ENCODE data around the gene DHCR24.

The DHCR24 gene

DNA sequence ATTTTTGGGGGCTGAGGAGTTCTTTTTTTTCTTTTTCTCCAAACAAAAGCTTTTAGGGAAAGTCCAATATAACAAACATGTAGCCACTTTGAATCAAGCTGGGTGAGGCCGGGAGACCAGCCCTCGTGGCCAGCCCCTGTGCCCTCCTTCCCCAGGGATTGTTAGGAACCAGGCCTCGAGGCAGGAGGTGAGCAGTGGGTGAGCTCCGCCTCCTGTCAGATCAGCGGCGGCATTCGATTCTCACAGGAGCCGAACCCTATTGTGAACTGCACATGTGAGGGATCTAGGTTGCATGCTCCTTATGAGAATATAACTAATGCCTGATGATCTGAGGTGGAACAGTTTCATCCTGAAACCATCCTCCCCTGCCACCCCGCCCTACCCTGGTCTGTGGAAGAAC, 44.0 kb downstream of the DHCR24 start:
- DNase-seq: no peak

- DNase-seq: no peak
Measured at GRCh38 chr1:54842206-54842915, 44.6 kb downstream of the DHCR24 start.

DNA sequence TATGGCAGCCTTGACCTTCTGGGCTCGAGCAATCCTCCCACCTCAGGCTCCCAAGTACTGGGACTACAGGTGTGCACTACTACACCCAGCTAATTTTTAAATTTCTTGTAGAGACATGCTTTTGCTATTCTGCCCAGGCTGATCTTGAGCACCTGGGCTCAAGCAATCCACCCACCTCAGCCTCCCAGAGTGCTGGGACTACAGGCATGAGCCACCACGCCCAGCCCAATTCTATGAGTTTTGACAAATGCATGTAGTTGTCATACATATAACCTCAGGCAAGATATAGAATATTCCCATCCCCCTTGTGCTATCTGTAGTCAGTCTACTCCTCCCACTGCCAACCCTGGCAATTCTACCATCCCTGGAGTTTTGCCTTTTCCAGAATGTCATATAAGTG, 47.2 kb downstream of the DHCR24 start:
- no peak for DNase-seq

DNA sequence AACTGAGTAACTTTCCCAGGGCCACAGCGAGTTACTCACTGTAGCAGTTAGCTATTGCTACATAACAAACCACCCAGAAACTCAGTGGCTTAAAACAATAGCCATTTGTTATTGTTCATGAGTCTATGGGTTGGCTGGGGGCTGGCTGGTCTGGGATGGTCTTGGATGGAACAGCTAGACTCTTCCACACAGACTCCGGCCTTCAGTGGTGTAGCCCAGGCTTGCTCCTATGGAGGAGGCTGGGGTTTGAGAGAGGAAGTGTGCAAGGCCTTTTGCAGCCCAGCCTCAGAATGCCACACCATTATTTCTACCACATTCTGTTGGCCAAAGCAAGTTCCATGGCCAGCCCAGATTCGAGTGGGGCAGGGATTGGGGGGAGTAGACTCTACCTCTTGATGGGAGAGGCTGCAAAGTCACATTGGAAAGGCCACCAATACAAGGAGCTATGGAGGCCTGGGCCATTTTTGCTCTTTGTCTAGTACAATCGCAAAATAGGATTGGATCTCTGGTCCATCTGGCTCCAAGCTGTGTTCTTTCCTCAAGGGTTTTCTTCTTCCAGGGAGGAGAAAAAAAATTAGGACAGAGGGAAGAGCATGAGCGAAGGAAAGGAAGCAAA, 48.3 kb downstream of the DHCR24 start:
- no peak for DNase-seq

DNA sequence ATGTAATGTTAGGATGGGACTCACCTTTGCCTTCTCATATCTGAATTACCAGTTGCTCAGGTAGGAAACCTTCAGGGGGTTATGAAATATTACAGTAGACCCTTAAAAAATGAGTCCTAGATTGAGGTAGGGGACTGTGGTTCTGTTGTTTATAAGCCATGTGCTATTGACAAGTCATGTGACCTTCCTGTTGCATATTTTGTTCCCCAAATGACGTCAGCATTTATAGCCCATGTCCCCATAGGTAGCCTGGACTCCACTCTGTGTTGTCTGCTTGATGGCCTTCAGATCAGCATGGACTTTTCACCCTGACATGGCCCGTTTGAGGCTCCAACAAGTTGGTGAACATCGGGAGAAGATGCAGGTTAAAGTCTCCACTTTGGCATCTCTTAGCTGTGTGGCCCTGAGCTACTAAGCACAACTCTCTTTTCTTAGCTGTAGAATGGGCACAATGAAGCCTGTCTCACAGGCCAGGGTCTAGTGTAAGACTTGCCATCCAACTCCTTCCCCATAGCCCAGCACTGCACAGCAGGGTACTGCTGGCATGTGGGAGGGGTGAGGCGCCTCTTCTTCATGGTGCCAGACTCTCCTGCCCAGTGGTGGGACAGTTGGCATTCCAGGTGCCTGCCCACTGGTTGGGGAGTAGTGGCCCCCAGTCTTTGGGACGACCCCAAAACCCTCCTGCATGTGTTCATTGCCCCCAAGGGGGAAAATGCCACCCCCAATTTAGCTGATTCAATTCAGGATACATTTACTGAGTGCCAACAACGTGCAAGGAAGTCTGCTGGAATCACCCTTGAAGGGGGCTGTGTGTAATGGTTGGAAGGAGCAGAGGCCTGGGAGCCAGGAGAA, 49.8 kb downstream of the DHCR24 start:
- no peak for DNase-seq

DNA sequence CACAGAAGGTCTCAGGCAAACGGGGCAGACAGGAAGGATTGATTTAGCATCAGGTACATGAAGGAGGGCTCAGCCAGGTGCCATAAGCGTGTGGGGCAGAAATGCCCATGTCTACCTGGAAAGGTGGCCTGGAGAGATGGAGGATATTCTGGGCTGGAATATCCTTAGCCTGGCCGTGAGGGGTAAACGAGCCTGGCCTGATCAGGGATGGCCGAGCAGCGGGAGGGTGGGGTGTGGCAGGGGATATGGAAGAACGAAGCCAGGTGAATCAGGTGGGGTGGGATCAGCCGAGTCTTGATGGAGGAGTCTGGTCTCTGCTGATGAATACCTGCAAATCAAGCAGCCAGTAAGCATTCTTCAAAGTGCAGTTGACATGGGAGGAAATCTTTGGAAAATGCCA, 50.4 kb downstream of the DHCR24 start:
- no peak for DNase-seq

DNA sequence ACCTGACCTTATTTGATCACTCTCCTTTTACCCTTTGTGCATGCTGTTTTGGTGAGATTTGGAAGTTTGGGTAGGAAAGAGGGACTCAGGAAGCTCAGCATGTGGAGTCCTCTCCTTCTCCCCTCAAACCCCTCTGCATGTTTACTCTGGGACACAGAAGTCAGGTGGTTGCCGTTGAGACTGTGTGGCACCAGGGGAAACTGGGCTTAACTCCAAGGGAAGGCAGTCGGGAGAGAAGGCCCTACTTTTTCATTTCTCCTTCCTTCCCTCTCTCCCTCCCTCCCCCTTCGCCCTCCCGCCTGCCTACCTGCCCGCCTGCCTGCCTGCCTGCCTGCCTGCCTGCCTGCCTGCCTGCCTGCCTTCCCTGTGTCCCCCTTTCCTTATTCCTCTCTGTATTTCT, 51.0 kb downstream of the DHCR24 start:
- DNase-seq: no peak

- no peak for DNase-seq
Measured at GRCh38 chr1:54835131-54835898, 51.7 kb downstream of the DHCR24 start.

GRCh38 chr1:54834007-54834541, 52.9 kb downstream of the DHCR24 start:
- no peak for DNase-seq

DNA sequence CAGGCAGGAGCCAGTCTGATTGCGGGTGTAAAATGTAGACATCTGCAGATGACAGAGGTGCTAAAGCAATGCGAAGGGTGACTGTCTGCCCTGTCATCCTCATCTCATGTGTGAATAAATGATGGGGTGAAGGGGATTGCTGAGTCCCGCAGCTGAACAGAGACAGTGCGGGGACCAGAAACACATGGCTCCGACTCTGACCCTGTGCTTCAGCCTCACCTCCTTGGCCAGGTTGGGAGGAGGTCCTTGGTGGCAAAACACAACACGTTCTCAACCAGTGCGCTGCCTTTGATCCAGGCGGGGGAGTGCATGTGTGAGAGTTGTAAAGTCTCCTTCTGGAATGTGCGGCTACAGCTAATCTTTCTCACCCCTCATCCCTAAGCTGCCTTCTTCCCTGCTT, 53.9 kb downstream of the DHCR24 start:
- DNase-seq: no peak

- no peak for DNase-seq
Measured at GRCh38 chr1:54826226-54826816, 60.7 kb downstream of the DHCR24 start.

GRCh38 chr1:54825696-54826095, 61.3 kb downstream of the DHCR24 start:
- DNase-seq: no peak

DNA sequence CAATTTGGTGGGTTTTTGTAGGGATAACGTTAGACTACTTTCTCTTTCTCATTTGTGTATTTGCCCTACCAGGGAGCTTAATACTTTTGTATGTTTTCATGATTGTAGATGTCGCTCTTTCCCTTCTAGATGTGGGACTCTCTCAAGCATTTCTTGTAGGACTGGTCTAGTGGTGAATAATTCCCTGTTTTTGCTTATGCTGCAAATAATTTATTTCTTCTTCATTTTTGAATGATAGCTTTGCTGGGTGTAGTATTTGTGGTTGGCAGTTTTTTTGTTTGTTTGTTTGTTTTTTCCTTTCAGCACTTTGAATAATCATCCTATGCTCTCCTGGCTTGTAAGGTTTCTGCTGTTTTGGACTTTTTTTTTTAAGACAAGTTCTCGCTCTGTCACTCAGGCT, 63.3 kb downstream of the DHCR24 start:
- no peak for DNase-seq

DNA sequence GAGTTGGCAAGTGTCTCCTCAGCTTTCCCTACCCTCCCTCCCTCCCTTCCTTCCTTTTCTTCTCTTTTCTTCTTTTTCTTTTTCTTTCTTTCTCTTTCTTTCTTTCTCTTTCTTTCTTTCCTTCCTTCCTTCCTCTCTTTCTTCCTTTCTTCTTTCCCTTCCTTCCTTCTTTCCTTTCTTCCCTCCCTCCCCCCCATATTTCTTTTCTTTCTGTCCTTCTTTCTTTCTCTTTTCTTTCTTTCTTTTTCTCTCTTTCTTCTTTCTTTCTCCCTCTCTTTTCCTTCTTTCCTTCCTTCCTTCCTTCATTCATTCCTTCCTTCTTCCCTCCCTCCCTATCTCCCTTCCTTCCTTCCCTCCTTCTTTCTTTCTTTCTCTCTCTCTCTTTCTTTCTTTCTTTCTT, 67.3 kb downstream of the DHCR24 start:
- no peak for DNase-seq

DNA sequence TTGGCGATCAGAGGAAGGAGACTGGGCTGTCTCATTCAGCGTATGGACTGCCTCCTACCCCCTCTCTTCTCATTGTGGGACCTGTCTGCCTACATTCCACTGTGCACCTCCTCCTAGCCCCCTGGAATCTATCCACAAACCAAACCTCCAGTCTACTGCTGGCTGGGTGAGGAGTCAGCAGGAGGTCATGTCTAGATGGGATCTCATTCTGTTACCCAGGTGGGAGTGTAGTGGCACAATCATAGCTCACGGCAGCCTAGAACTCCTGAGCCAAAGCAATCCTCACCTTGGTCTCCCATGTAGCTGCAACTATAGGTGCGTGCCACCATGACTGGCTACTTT, 67.8 kb downstream of the DHCR24 start:
- no peak for DNase-seq

- no peak for DNase-seq
Measured at GRCh38 chr1:54818461-54819194, 68.4 kb downstream of the DHCR24 start.

- DNase-seq: no peak
Measured at GRCh38 chr1:54816951-54817350, 70.0 kb downstream of the DHCR24 start.

- no peak for DNase-seq
Measured at GRCh38 chr1:54816130-54816529, 70.9 kb downstream of the DHCR24 start.

DNA sequence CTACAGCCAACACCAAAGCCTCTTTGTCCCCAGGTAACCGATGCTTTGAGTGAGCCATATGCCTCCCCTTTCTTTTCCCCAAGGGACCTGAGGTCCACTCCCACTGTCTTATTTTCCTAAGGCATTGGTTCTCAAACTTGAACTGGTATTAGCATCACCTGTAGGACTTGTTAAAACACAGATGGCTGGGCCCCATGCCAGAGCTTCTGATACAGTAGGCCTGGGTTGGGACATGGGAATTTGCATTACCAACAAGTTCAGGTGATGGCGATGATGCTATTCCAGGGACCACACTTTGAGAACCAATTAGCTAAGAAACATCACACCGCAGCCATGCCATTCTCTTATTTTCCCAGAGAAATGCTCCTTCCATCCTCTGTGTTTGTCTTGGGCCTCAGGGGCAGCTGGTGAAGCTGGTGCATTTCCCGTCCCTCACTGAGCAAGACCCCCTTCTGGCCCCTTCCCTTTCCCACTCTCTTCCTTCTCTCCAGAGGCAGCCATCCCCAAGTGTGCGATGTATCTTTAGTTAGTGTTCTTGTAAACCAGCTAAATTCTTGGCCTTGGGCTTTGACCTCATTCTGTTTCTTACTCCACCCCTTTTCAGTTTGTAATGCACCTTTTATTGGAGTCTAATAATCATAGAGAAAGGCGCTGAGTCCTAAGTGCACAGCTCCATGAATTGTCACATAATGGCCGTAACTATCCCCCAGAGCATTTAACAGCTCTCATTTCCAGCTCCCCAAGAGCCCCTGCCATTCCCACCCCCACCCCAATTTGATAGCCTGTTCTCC, 71.7 kb downstream of the DHCR24 start:
- DNase-seq: no peak

DNA sequence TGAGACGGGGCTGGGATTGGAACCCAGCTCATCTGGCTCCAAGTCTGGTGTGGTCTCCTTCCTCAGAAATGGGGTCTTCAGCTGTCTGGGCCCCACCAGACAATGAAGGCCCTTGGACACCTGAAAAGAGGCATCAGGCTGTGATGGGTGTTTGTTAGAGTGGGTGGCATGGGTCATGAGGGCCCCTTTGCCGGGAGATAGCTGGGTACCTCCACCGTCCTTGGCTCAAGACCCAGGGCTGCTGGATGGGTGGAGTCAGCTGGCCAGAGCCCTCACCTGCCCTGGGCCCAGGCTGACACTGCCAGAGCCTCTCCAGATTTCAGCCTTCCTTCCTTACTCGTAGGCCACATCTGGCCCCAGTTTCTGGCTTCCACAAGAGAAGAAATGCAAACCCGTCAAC, 72.4 kb downstream of the DHCR24 start:
- DNase-seq: no peak

GRCh38 chr1:54814126-54814498, 72.9 kb downstream of the DHCR24 start:
- no peak for DNase-seq

Data from bone marrow (tissue), 2 donors.